HL-60 (cell line): ENCODE results near the gene COL4A2.

Experiments used
- CTCF ChIP-seq: IDR thresholded peaks from one replicate; pipeline ENCODE4 v1.5.1; 2011; ENCODE audit warnings: low read length, control low read depth, inconsistent platforms; ENCODE audit not compliant: insufficient read depth
- POLR2AphosphoS5 ChIP-seq: IDR thresholded peaks from 2 replicates; pipeline ENCODE4 v1.6.1; 2012; ENCODE audit warnings: low read depth
- REST ChIP-seq: IDR thresholded peaks from 2 replicates; pipeline ENCODE4 v1.6.1; 2012; ENCODE audit warnings: low read depth; ENCODE audit not compliant: insufficient replicate concordance
- SPI1 ChIP-seq: IDR thresholded peaks from 2 replicates; pipeline ENCODE4 v1.6.1; 2012; ENCODE audit warnings: low read depth, mild to moderate bottlenecking, borderline replicate concordance

DNA sequence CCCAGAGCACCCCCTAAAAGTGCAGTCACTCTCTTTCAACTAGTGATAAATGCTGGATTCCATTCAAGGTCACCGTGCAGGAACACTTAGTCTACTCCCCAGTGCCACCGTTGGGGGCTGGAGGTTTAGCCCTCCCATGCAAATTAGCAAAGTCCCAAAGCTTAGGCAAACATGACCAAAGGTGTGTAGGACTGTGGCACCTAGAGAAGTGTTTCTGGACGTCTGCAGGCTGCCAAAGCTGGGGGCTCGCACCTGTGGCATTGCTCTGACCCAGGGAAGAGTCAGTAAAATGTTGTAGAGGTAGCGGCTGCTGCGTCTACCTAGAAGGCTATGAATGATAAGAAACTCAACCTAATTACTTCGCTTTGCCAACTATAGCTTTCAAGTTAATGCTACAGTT, 14.0 kb upstream of the COL4A2 start:
- TF ChIP-seq CTCF = no peak
- TF ChIP-seq SPI1 = no peak
- no peak for TF ChIP-seq REST
- TF ChIP-seq POLR2AphosphoS5 = no peak
